HAP-1 (cell line): ENCODE measurements around the gene PCYOX1L.

Experiments
- DNase-seq, 2 experiments: peaks; one replicate each; pipeline ENCODE4 v3.0.0-alpha.2; 2016 to 2020; ENCODE audit warnings: low spot score in 2 of 2
- H3K27me3 ChIP-seq: fragments of 250-450 bp; sonication (Bioruptor Pico); 2 replicates; pipeline ENCODE4 v1.5.1; 2020; ENCODE audit warnings: low read depth, mild to moderate bottlenecking, moderate library complexity
- H3K36me3 ChIP-seq: fragments of 250-450 bp; sonication (Bioruptor Pico); replicated peaks from 2 replicates; pipeline ENCODE4 v1.5.1; 2020; ENCODE audit warnings: mild to moderate bottlenecking
- H3K4me1 ChIP-seq: fragments of 250-450 bp; sonication (Bioruptor Pico); 2 replicates; pipeline ENCODE4 v1.5.1; 2020; ENCODE audit warnings: mild to moderate bottlenecking
- H3K4me3 ChIP-seq: fragments of 250-450 bp; sonication (Bioruptor Pico); 2 replicates; pipeline ENCODE4 v1.5.1; 2020; ENCODE audit warnings: mild to moderate bottlenecking, moderate library complexity
- H3K9me3 ChIP-seq: fragments of 250-450 bp; sonication (Bioruptor Pico); 2 replicates; pipeline ENCODE4 v1.5.1; 2020; ENCODE audit warnings: mild to moderate bottlenecking, moderate library complexity
- in situ Hi-C: fragments of 300-500 bp; cut with MboI; formaldehyde crosslinking; loops from 3 replicates; pipeline ENCODE4 v1.14.3; 2020; ENCODE audit warnings: low sequenced_read_pairs, inconsistent platforms, mixed read lengths

The PCYOX1L gene, protein sequence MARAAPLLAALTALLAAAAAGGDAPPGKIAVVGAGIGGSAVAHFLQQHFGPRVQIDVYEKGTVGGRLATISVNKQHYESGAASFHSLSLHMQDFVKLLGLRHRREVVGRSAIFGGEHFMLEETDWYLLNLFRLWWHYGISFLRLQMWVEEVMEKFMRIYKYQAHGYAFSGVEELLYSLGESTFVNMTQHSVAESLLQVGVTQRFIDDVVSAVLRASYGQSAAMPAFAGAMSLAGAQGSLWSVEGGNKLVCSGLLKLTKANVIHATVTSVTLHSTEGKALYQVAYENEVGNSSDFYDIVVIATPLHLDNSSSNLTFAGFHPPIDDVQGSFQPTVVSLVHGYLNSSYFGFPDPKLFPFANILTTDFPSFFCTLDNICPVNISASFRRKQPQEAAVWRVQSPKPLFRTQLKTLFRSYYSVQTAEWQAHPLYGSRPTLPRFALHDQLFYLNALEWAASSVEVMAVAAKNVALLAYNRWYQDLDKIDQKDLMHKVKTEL

DNA sequence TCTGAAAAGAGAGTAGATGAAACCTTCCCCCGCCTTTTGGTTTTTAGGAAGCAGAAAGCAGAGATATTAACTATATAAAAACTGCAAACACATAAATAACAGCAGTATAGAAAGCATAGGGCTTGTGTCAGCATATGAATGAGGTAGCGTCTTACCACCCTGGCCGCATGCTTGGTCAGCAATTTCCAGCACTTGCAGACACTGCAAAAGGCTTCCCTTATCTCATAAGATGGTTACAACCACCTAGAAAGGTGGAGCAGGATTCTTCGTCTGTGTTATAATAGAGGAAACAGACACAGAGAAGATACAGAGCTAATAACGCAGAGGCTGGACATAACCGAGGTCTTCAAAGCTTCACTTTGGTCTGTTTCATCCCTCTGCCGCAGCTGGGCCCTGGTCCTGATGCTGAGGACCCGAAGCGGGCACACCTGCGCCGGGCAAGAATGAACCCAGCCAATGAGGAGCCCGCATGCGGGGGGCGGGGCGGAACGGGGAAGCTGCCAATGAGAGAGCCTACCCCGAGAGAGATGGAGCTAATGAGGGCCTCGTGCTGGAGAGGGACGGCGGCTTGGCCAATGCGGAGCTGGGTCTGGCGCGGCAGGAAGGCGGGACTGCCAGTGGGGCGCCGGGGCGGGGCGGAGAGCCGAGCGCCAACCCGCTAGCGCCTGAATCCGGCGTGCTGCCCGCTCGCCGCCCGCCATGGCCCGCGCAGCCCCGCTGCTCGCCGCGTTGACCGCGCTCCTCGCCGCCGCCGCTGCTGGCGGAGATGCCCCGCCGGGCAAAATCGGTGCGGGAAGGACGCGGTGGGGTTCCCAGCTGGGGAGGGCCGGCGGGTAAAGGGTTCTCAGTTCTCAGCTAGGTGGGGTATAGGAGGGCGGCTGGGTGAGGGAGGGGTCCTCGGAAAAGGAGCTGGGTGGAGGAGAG, at the start of gene PCYOX1L:
Gene PCYOX1L, plus strand, starts transcription at position 677 of the 924 bp plus-strand sequence. Its CDS starts 23 bp downstream, at position 700.
- in situ Hi-C loops: no loop called here
- peak; percentile 96 to 99 for DNase-seq
- Histone ChIP-seq H3K4me3 (peak within 1 kb of the TSS; percentile 73), H3K27me3 (no peaks in the 10 kb centered on the region), H3K36me3 (peaks cover 30% of the 10 kb centered on the region), H3K9me3 (no peaks in the 10 kb centered on the region), H3K4me1 (peaks cover 3% of the 10 kb centered on the region; the same call in 1 of the 2 replicates)

DNA sequence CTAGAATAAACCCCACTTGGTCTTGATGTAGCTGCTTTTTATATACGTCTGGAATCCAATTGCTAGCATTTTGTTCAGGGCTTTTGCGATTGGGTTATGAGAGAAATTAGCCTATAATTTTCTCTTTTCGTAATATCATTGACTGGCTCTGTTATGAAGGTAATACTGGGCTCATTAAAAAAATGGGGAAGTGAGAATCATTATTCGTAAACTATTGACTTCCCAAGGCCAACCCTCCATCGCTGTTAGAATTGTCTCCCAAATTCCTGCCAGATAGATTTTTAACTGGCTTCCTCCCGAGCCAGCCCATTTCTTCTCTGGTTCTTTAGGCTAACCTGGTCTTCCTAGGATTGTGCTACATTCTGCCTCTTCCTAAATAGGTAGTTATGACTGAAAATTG, 48.5 kb upstream of the PCYOX1L start:
- in situ Hi-C loops: no loop called here
- H3K4me1 ChIP-seq: no peaks in the 10 kb centered on the region
- H3K27me3 ChIP-seq: no peaks in the 10 kb centered on the region
- H3K4me3 ChIP-seq: no peak overlapping the region
- no peak for DNase-seq
- no peaks in the 10 kb centered on the region for H3K36me3 ChIP-seq
- no peaks in the 10 kb centered on the region for H3K9me3 ChIP-seq

DNA sequence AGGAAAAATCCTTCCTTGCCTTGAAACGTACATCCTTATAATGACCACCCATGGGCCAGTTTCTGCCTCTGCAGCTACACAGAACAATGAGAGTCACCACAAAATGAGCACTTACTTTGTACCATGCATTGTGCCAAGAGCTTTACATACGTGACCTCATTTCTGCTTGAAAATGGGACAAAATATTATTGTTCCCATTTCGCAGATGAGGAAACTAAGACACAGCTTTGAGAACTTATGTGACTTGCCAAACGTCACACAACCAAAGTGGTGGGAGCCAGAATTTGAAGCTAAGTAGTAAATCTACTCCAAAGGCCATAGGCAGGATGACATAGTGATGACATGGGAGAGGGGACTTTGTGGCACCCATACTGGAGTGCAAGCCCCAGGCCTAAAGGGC, 47.4 kb upstream of the PCYOX1L start:
- Histone ChIP-seq H3K4me1 (no peaks in the 10 kb centered on the region), H3K36me3 (no peaks in the 10 kb centered on the region), H3K4me3 (no peak overlapping the region), H3K27me3 (no peaks in the 10 kb centered on the region), H3K9me3 (no peaks in the 10 kb centered on the region)
- no peak for DNase-seq
- in situ Hi-C loops: no loop called here

DNA sequence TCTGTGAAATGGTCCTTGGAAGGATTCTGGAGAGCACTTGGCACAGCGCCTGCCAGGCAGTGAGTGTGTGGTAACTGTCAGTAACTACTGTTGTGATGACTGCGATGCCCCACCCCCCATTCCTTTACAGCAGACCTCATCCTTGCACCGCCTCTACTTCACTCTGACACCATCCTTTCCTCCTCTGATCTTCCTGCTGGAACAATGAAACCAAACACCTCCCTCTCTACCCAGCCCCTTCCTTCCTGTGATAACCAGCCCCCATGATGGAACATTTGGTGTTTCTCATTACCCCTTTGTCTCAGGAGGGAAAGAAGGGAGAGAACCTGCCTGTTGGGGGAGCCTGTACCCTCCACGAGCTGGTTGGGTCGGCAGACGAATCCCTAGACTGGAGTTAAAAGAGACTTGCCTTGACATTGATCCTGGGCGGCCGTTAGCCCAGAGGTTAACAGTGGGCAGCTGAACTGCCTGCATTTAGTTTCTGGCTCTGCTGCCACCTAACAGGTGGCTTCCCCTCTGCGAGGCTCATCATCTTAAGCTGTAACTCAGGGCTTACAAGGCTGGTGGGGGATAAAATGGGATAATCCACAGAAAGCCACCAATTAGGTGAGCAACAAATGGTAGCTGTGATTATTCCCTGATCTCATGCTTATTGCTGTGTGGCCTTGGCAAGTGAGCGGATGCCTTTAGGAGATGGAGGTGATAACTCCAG, 46.7 kb upstream of the PCYOX1L start:
- no peaks in the 10 kb centered on the region for H3K27me3 ChIP-seq
- DNase-seq: no peak
- no peak overlapping the region for H3K4me3 ChIP-seq
- no peaks in the 10 kb centered on the region for H3K4me1 ChIP-seq
- no peaks in the 10 kb centered on the region for H3K36me3 ChIP-seq
- in situ Hi-C loops: no loop called here
- no peaks in the 10 kb centered on the region for H3K9me3 ChIP-seq

DNA sequence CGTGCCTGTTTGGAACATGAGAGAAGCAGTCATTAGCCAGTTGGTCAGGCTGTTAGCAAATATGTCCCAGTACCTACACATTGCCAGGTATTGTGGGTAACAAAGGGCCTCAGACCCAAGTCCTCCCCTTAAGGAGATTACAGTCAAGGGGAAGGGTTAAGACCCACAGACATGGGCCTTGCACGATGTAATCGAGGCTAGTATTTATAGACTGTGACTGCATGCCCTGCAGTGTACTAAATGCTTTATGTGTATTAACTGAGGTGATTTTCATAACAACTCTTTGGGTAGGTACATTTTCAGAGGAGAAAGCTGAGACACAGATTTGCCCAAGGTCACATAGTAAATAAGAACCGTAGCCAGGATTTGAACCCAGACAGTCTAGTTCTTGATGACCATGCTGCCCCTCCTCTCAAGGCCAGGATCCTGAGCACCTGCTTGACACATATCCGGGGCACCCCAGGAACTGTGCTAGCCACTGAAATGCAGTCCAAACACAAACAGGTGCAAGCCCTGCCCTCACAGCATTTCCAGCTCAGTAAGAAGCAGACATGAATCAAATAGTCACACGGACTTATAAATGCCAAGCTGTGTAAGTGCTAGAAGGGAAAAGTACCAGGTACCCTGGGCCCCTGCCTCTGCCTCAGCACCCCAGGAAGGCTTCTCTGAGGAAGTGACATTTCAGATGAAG, 44.5 kb upstream of the PCYOX1L start:
- no peak for DNase-seq
- H3K9me3 ChIP-seq: no peaks in the 10 kb centered on the region
- no peak overlapping the region for H3K4me3 ChIP-seq
- no peaks in the 10 kb centered on the region for H3K36me3 ChIP-seq
- no peaks in the 10 kb centered on the region for H3K27me3 ChIP-seq
- in situ Hi-C loops: no loop called here
- H3K4me1 ChIP-seq: no peaks in the 10 kb centered on the region

DNA sequence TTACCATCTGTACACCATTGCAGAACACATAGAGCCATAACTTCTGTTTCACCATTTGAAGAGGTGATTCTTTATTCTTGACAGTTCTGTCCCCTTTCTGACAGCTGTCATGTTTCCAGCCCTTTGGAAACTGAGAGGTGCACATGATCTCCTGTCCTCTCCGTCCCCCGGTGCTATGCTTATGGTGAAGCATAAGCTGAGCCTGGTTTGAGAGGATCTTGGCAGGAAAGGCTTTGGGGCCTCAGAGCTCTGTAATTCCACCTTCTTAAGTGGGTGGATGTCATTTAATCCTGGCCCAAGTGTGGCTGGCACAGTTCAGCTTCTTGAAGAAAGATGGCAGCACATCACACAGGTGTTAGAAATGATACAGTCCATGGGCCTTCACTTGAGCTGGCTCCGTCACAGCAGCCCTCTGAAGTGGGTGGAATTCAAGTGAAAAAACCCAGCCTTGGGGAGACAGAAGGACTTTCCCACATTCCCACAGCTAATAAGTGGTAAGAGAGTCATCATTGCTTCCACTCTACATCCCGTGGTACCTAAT, 43.2 kb upstream of the PCYOX1L start:
- in situ Hi-C loops: no loop called here
- no peak for DNase-seq
- no peaks in the 10 kb centered on the region for H3K4me1 ChIP-seq

DNA sequence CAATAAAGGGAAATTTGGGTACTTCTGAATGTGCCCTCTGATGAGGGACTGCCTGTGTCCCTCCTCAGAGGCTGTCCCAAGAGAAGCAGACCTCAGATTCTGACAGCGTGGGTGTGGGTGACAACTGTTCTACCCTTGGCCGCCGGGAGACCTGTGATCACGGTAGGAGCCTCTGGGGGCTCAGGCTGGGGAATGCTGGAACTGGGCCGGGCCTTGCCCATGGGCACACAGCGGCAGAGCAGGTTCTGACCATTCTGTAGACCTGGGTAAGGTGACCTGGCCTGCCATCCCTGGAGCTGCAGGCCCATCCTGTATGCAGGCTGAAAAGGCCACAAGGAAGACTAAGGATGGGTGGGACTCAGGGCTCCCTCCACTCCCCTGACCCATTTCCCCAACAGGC, 42.1 kb upstream of the PCYOX1L start:
- in situ Hi-C loops: no loop called here
- H3K4me3 ChIP-seq: no peak overlapping the region
- no peak for DNase-seq
- H3K4me1 ChIP-seq: peaks cover 3% of the 10 kb centered on the region
- H3K36me3 ChIP-seq: no peaks in the 10 kb centered on the region
- no peaks in the 10 kb centered on the region for H3K9me3 ChIP-seq
- H3K27me3 ChIP-seq: no peaks in the 10 kb centered on the region

More for the DNA sequence above, 43.2 kb upstream of the PCYOX1L start:
- Histone ChIP-seq H3K36me3 (no peaks in the 10 kb centered on the region), H3K4me3 (no peak overlapping the region), H3K9me3 (no peaks in the 10 kb centered on the region), H3K27me3 (no peaks in the 10 kb centered on the region)

DNA sequence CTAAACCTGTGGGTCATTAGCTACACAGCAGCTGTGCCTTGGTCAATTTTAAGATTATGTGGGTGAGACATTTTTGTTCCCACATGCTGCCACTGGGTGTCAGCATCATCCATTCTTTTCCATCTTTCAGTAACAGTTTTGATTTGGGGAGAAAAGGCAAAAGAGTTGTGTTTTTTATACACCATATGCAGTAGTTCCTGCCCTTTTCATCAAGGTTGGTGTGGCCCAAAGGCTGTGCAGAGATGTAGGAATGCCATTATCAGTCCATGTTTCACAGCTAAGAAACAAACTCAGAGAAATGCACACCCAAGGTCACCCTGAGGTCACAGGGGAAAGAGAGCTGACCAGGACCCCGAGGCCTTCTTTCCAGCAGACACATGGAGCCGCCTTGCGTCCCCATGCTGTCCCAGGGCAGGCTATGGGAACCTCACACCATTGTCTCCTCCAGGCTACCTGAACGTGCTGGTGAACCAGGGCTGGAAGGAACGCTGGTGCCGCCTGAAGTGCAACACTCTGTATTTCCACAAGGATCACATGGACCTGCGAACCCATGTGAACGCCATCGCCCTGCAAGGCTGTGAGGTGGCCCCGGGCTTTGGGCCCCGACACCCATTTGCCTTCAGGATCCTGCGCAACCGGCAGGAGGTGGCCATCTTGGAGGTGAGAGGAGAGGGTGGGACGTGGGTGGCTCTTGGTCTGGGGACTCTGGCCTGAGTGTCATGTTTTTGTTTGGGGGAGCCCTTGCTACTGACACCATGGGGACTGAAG, 40.4 kb upstream of the PCYOX1L start:
- Histone ChIP-seq H3K27me3 (no peaks in the 10 kb centered on the region), H3K36me3 (no peaks in the 10 kb centered on the region), H3K4me3 (no peak overlapping the region), H3K4me1 (peaks cover 8% of the 10 kb centered on the region), H3K9me3 (no peaks in the 10 kb centered on the region)
- in situ Hi-C loops: no loop called here
- DNase-seq: peak; percentile 41 to 68

DNA sequence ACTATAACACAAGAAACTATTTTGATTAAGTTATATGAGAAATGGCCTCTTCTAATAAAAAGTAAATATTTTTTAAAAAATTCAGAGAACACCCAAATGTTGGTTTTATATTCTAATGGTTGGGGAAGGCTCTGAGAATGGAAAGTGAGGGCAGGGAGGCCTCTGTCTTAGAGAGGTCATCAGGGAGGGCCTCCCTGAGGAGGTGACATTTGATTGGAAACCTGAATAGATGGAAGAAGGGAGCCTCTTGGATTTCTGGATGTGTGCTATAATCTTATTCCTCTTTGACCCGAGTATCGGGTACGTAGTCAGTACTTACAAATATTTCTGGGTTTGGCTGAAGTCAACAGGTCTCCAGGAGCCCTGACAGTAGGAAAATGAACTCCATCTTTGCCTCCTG, 38.7 kb upstream of the PCYOX1L start:
- in situ Hi-C loops: no loop called here
- H3K27me3 ChIP-seq: no peaks in the 10 kb centered on the region
- H3K4me3 ChIP-seq: no peak overlapping the region
- H3K9me3 ChIP-seq: no peaks in the 10 kb centered on the region
- peaks cover 8% of the 10 kb centered on the region for H3K4me1 ChIP-seq
- DNase-seq: no peak
- H3K36me3 ChIP-seq: no peaks in the 10 kb centered on the region

DNA sequence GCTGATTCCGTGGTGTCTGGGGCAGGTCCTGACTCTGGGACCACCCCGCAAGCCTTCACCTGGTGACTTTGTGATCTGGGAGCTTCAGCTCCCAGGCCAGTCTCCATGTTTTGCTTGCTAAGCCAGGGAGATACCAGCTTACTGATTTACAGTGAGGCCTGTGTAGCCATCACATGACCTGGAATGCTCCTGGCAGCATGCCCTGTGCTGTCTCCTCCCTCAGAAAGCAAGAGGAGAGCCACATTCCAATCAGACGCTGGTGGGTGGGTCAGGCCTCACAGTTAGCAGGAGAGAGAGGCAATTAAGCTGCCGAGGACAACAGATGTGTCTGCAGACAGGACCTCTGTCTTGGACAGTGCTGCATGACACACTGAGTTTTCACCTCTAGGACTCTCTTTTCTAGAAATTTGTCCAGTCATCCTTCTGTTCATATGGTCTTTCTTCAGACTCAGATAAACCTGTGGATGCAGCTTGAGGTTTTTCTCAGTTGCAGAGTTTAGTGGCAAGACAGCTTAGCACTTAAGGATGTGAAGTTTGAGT, 37.0 kb upstream of the PCYOX1L start:
- Histone ChIP-seq H3K9me3 (no peaks in the 10 kb centered on the region), H3K36me3 (no peaks in the 10 kb centered on the region), H3K4me3 (no peak overlapping the region), H3K27me3 (no peaks in the 10 kb centered on the region), H3K4me1 (peaks cover 8% of the 10 kb centered on the region)
- peak; percentile 75 to 92 for DNase-seq
- in situ Hi-C loops: no loop called here

DNA sequence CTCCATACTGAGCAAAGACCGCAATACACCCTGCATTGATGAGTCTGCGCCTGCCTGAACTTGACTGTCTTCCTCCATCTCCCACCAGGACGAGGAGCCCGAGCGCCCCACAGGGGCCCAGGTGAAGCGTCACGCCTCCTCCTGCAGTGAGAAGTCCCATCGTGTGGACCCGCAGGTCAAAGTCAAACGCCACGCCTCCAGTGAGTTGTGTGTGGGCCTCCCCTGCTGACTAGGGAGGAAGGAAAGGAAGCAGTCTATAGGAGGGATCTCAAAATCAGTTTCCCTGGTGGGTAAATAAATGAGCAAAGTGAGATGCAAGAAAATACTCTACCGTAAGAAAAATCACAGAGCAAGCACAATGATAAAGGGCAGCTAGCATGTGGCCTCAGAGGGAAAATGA, 35.3 kb upstream of the PCYOX1L start:
- in situ Hi-C loops: no loop called here
- H3K9me3 ChIP-seq: no peaks in the 10 kb centered on the region
- H3K4me1 ChIP-seq: peaks cover 8% of the 10 kb centered on the region
- no peak overlapping the region for H3K4me3 ChIP-seq
- H3K27me3 ChIP-seq: no peaks in the 10 kb centered on the region
- no peaks in the 10 kb centered on the region for H3K36me3 ChIP-seq
- DNase-seq: no peak

DNA sequence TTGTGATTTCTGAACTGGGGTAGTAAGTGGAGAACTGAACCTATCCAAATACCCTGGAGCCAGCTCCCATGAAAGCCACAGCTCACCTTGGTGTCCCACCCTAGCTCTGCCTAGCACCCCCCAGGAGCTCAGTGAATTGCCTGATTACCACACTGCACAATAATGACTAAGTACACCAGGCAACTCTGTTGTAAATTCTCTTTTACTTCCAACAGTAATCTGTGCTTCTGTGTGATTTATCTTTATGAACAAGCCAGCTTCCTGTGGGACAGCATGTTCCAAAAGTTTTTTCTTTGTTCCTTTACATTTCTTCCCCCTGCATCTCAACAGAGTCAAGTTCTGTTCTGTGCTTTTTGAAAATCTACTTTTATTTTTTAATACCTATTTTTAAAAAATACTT, 34.6 kb upstream of the PCYOX1L start:
- no peaks in the 10 kb centered on the region for H3K27me3 ChIP-seq
- no peaks in the 10 kb centered on the region for H3K36me3 ChIP-seq
- H3K4me3 ChIP-seq: no peak overlapping the region
- H3K9me3 ChIP-seq: no peaks in the 10 kb centered on the region
- H3K4me1 ChIP-seq: peaks cover 8% of the 10 kb centered on the region
- no peak for DNase-seq
- in situ Hi-C loops: no loop called here
